Measurements from ENCODE around the gene GALNT8. TPM values are rescaled to one million over a fixed set of nuclear protein-coding genes. Genes with fewer than 3 reads are reported as not detected.
"Not testable (repeated sequence)": the region's sequence is repeated elsewhere in the genome, so short reads cannot be mapped to it uniquely, and the experiment has no call there.

The GALNT8 gene
- total RNA-seq, 4 donors from 2014 or later = 0.78 to 2.4 (median 1.5) TPM

GRCh38 chr12:4714879-4715278 is 5.3 kb upstream of the GALNT8 start:
- H3K4me1 ChIP-seq = no peaks in the 10 kb centered on the region
- TF ChIP-seq POLR2AphosphoS5 (IDR thresholded peaks at IDR 0.05) (no peak), CTCF (IDR thresholded peaks at IDR 0.05) (no peak), POLR2A (IDR thresholded peaks at IDR 0.05) (no peak), EP300 (IDR thresholded peaks at IDR 0.05) (no peak)
- peaks cover 6% of the 10 kb centered on the region for H3K27me3 ChIP-seq
- no peak overlapping the region for H3K27ac ChIP-seq
- no peaks in the 10 kb centered on the region for H3K9me3 ChIP-seq
- 65 to 83% methylated on average over 6 of the region's 6 CpGs for WGBS, 2 donors (ENCODE audit: low coverage in 1 of 2)
- ATAC-seq = no peak
- H3K4me3 ChIP-seq = no peak overlapping the region
- H3K36me3 ChIP-seq = no peaks in the 10 kb centered on the region

- Histone ChIP-seq H3K9me3 (no peaks in the 10 kb centered on the region), H3K4me3 (no peak overlapping the region), H3K27ac (no peak overlapping the region), H3K4me1 (no peaks in the 10 kb centered on the region), H3K36me3 (no peaks in the 10 kb centered on the region), H3K27me3 (peaks cover 18% of the 10 kb centered on the region)
- TF ChIP-seq CTCF (IDR thresholded peaks at IDR 0.05) (no peak), POLR2A (IDR thresholded peaks at IDR 0.05) (no peak), EP300 (IDR thresholded peaks at IDR 0.05) (no peak)
- WGBS, 2 donors (ENCODE audit: low coverage in 1 of 2) = no CpG with 5 or more reads among the region's 1 CpG
- no peak for ATAC-seq
Measured at GRCh38 chr12:4717806-4718205, 2.4 kb upstream of the GALNT8 start.

GRCh38 chr12:4720637-4720995 is 416 bp downstream of the GALNT8 start:
- H3K27me3 ChIP-seq = peaks cover 18% of the 10 kb centered on the region
- ATAC-seq = no peak
- no peak overlapping the region for H3K4me3 ChIP-seq
- TF ChIP-seq CTCF (IDR thresholded peaks at IDR 0.05) (no peak), POLR2AphosphoS5 (IDR thresholded peaks at IDR 0.05) (no peak), EP300 (IDR thresholded peaks at IDR 0.05) (no peak), POLR2A (IDR thresholded peaks at IDR 0.05) (no peak)
- no peak overlapping the region for H3K27ac ChIP-seq
- H3K4me1 ChIP-seq = no peaks in the 10 kb centered on the region
- no peaks in the 10 kb centered on the region for H3K36me3 ChIP-seq
- WGBS, 2 donors (ENCODE audit: low coverage in 1 of 2) = 30 to 50% methylated on average over 3 of the region's 4 CpGs
- H3K9me3 ChIP-seq = no peaks in the 10 kb centered on the region

GRCh38 chr12:4721587-4721986 is 1.4 kb downstream of the GALNT8 start:
- peaks cover 18% of the 10 kb centered on the region for H3K27me3 ChIP-seq
- not testable (repeated sequence) for H3K4me1 ChIP-seq, ATAC-seq, H3K27ac ChIP-seq, H3K9me3 ChIP-seq, H3K36me3 ChIP-seq, H3K4me3 ChIP-seq
- 50% methylated on average over 3 of the region's 11 CpGs; no CpG with 5 or more reads in 1 of the 2 donors for WGBS, 2 donors (ENCODE audit: low coverage in 1 of 2)

- 82 to 100% methylated on average over 1 to 3 of the region's 3 CpGs for WGBS, 2 donors (ENCODE audit: low coverage in 1 of 2)
- Histone ChIP-seq H3K27me3 (peaks cover 18% of the 10 kb centered on the region), H3K4me3 (no peak overlapping the region), H3K27ac (no peak overlapping the region), H3K4me1 (no peaks in the 10 kb centered on the region), H3K36me3 (no peaks in the 10 kb centered on the region), H3K9me3 (no peaks in the 10 kb centered on the region)
- no peak for ATAC-seq
- TF ChIP-seq POLR2A (IDR thresholded peaks at IDR 0.05) (no peak), CTCF (IDR thresholded peaks at IDR 0.05) (no peak), EP300 (IDR thresholded peaks at IDR 0.05) (no peak), POLR2AphosphoS5 (IDR thresholded peaks at IDR 0.05) (no peak)
Measured at GRCh38 chr12:4723226-4723625, 3.0 kb downstream of the GALNT8 start.

- H3K9me3 ChIP-seq = no peaks in the 10 kb centered on the region
- no peak overlapping the region for H3K4me3 ChIP-seq
- no peak overlapping the region for H3K27ac ChIP-seq
- no peak for ATAC-seq
- 66 to 75% methylated on average over 2 to 3 of the region's 3 CpGs for WGBS, 2 donors (ENCODE audit: low coverage in 1 of 2)
- no peak for TF ChIP-seq CTCF (IDR thresholded peaks at IDR 0.05)
- H3K27me3 ChIP-seq = peaks cover 11% of the 10 kb centered on the region
- H3K4me1 ChIP-seq = no peaks in the 10 kb centered on the region
- no peaks in the 10 kb centered on the region for H3K36me3 ChIP-seq
Measured at GRCh38 chr12:4725057-4725456, 4.9 kb downstream of the GALNT8 start.
